ENCODE measurements around the gene DOC2A.

DOC2A gene

DNA sequence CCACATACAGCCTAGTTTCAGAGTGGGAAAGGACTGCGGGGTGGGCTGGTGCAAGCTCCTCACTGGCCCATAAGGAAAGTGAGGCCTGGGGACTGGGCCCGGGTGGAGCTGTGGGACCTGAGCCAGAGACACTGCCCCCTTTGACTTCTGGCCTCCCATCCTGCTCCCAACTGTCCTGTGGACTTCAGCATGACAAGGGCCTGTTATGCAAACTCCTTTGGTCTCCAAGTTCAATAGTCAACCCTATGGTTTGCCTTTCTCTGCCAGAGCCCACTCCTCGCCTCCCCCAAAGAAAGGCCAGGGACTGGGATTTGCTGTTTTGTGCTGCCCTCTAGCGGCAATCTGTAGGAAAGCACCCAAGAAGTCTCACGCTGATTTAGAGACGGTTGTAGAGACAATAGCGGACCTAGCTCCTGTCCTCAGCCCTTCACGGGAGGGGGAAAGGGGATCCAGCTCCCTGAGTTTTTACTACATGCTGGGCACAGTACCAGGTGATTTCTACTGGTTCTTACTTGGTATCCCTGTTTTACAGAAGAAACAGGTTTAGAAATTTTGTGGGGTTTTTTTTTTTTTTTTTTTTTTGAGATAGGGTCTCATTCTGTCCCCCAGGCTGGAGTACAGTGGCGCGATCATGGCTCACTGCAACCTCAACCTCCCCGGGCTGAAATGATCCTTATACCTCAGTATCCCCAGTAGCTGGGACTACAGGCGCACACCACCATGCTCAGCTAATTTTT lies 21.4 kb upstream of the DOC2A start (continued):
- TF ChIP-seq KLF9 (tag by site-specific recombination; IDR thresholded peaks at IDR 0.05; ENCODE audit: low read depth) (0 out of 2 replicates have a peak, but pooled peaks have one; percentile 10), ZNF837 (tag by site-specific recombination; IDR thresholded peaks at IDR 0.05) (no peak), ZNF830 (tag by site-specific recombination; IDR thresholded peaks at IDR 0.05; ENCODE audit: low read depth) (no peak), KLF7 (tag by site-specific recombination; IDR thresholded peaks at IDR 0.05; ENCODE audit: borderline replicate concordance) (no peak), ZNF121 (tag by site-specific recombination; IDR thresholded peaks at IDR 0.05) (no peak), ZEB2 (tag by site-specific recombination; IDR thresholded peaks at IDR 0.05) (0 out of 2 replicates have a peak, but pooled peaks have one; percentile 29), ZNF155 (tag by site-specific recombination; IDR thresholded peaks at IDR 0.05) (no peak), RBAK (tag by site-specific recombination; IDR thresholded peaks at IDR 0.05) (no peak), ZNF610 (tag by site-specific recombination; IDR thresholded peaks at IDR 0.05; ENCODE audit: borderline replicate concordance) (no peak), GLIS1 (tag by site-specific recombination; IDR thresholded peaks at IDR 0.05) (peak; percentile 16; the same call in 1 of the 2 replicates), ZIC2 (tag by site-specific recombination; IDR thresholded peaks at IDR 0.05) (0 out of 2 replicates have a peak, but pooled peaks have one; percentile 11), ZSCAN23 (tag by site-specific recombination; IDR thresholded peaks at IDR 0.05) (no peak), ZNF548 (tag by site-specific recombination; IDR thresholded peaks at IDR 0.05) (no peak), ZNF776 (tag by site-specific recombination; IDR thresholded peaks at IDR 0.05; ENCODE audit: borderline replicate concordance) (no peak), ZNF2 (tag by site-specific recombination; IDR thresholded peaks at IDR 0.05) (peak; percentile 69; the same call in 1 of the 2 replicates), ZNF404 (tag by site-specific recombination; IDR thresholded peaks at IDR 0.05) (no peak)
- TF ChIP-seq, protein P1, sequence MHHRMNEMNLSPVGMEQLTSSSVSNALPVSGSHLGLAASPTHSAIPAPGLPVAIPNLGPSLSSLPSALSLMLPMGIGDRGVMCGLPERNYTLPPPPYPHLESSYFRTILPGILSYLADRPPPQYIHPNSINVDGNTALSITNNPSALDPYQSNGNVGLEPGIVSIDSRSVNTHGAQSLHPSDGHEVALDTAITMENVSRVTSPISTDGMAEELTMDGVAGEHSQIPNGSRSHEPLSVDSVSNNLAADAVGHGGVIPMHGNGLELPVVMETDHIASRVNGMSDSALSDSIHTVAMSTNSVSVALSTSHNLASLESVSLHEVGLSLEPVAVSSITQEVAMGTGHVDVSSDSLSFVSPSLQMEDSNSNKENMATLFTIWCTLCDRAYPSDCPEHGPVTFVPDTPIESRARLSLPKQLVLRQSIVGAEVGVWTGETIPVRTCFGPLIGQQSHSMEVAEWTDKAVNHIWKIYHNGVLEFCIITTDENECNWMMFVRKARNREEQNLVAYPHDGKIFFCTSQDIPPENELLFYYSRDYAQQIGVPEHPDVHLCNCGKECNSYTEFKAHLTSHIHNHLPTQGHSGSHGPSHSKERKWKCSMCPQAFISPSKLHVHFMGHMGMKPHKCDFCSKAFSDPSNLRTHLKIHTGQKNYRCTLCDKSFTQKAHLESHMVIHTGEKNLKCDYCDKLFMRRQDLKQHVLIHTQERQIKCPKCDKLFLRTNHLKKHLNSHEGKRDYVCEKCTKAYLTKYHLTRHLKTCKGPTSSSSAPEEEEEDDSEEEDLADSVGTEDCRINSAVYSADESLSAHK (tag by site-specific recombination; IDR thresholded peaks at IDR 0.05): no peak
- TF ChIP-seq, protein P2, sequence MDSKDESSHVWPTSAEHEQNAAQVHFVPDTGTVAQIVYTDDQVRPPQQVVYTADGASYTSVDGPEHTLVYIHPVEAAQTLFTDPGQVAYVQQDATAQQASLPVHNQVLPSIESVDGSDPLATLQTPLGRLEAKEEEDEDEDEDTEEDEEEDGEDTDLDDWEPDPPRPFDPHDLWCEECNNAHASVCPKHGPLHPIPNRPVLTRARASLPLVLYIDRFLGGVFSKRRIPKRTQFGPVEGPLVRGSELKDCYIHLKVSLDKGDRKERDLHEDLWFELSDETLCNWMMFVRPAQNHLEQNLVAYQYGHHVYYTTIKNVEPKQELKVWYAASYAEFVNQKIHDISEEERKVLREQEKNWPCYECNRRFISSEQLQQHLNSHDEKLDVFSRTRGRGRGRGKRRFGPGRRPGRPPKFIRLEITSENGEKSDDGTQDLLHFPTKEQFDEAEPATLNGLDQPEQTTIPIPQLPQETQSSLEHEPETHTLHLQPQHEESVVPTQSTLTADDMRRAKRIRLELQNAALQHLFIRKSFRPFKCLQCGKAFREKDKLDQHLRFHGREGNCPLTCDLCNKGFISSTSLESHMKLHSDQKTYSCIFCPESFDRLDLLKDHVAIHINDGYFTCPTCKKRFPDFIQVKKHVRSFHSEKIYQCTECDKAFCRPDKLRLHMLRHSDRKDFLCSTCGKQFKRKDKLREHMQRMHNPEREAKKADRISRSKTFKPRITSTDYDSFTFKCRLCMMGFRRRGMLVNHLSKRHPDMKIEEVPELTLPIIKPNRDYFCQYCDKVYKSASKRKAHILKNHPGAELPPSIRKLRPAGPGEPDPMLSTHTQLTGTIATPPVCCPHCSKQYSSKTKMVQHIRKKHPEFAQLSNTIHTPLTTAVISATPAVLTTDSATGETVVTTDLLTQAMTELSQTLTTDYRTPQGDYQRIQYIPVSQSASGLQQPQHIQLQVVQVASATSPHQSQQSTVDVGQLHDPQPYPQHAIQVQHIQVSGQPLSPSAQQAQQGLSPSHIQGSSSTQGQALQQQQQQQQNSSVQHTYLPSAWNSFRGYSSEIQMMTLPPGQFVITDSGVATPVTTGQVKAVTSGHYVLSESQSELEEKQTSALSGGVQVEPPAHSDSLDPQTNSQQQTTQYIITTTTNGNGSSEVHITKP (tag by site-specific recombination; IDR thresholded peaks at IDR 0.05): peak; percentile 99
- TF ChIP-seq, protein P3, sequence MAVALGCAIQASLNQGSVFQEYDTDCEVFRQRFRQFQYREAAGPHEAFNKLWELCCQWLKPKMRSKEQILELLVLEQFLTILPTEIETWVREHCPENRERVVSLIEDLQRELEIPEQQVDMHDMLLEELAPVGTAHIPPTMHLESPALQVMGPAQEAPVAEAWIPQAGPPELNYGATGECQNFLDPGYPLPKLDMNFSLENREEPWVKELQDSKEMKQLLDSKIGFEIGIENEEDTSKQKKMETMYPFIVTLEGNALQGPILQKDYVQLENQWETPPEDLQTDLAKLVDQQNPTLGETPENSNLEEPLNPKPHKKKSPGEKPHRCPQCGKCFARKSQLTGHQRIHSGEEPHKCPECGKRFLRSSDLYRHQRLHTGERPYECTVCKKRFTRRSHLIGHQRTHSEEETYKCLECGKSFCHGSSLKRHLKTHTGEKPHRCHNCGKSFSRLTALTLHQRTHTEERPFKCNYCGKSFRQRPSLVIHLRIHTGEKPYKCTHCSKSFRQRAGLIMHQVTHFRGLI (tag by site-specific recombination; IDR thresholded peaks at IDR 0.05): no peak
